ENCODE measurements around the gene RANBP17. TPM values are rescaled to one million over a fixed set of nuclear protein-coding genes. Genes with fewer than 3 reads are reported as not detected.

RANBP17 gene
- total RNA-seq, 4 donors from 2014 or later: 10.2 to 13.8 (median 10.9) TPM

GRCh38 chr5:171342362-171343111, 480.7 kb downstream of the RANBP17 start:
- Histone ChIP-seq H3K4me1 (no peaks in the 10 kb centered on the region), H3K27ac (no peak overlapping the region), H3K9me3 (no peaks in the 10 kb centered on the region), H3K4me3 (no peak overlapping the region), H3K27me3 (peaks cover 48% of the 10 kb centered on the region), H3K36me3 (no peaks in the 10 kb centered on the region)
- 32 to 55% methylated on average over 5 to 17 of the region's 17 CpGs for WGBS, 2 donors (ENCODE audit: low coverage in 1 of 2)
- DNase-seq: peak; percentile 12
- in situ Hi-C loops (cut with MboI; ENCODE audit: low pct_ligation_motif_present in 1 of 4, low pct_unique_long_range_greater_than_20kb in 1 of 4, low sequenced_read_pairs in 3 of 4) (loop anchor here (10.0 to 25.0 kb wide), 4 partner anchors 130 to 605 kb away; no protein-coding TSS in a partner anchor), intact Hi-C loops (cut with DNase I; ENCODE audit: low total_unique reads) (no loop called here)
- no peak for TF ChIP-seq POLR2AphosphoS5 (IDR thresholded peaks at IDR 0.05)
- peak; percentile 28 to 48 (median 42) for TF ChIP-seq CTCF (IDR thresholded peaks at IDR 0.05)

- WGBS, 2 donors (ENCODE audit: low coverage in 1 of 2): 94 to 98% methylated on average over 5 to 19 of the region's 19 CpGs
- in situ Hi-C loops (cut with MboI; ENCODE audit: low pct_ligation_motif_present in 1 of 4, low pct_unique_long_range_greater_than_20kb in 1 of 4, low sequenced_read_pairs in 3 of 4): loop anchor here (10.0 to 25.0 kb wide), 4 partner anchors 133 to 608 kb away; no protein-coding TSS in a partner anchor
- H3K27ac ChIP-seq: no peak overlapping the region
- H3K4me3 ChIP-seq: no peak overlapping the region
- no peaks in the 10 kb centered on the region for H3K36me3 ChIP-seq
- DNase-seq: no peak
- intact Hi-C loops (cut with DNase I; ENCODE audit: low total_unique reads): no loop called here
- TF ChIP-seq POLR2AphosphoS5 (IDR thresholded peaks at IDR 0.05) (no peak), POLR2A (IDR thresholded peaks at IDR 0.05) (no peak), EP300 (IDR thresholded peaks at IDR 0.05; ENCODE audit: low read depth) (no peak), CTCF (IDR thresholded peaks at IDR 0.05) (no peak)
- H3K27me3 ChIP-seq: peaks cover 24% of the 10 kb centered on the region
- H3K9me3 ChIP-seq: no peaks in the 10 kb centered on the region
- no peaks in the 10 kb centered on the region for H3K4me1 ChIP-seq
These were observed 483.3 kb downstream of the RANBP17 start for GRCh38 chr5:171344936-171345608.

Small RNA genes lying within 50 kb of the gene (small RNA-seq; reads per million reads assigned to genes)
- gene AC091980.1: 0 reads per million in 4 donors

Other genes starting within 250 kb of the RANBP17 start
- gene GABRP, start 78.3 kb upstream of the RANBP17 start, total RNA-seq: under 1 TPM in 1 of 4 donors, not detected in 3; 0.32 TPM